ENCODE results near the gene PDPK1.

GRCh38 chr16:2529061-2529931 is 8.5 kb upstream of the PDPK1 start:
- TF ChIP-seq CTCF (conservative IDR thresholded peaks at IDR 0.05; ENCODE audit: low read length) (no peak), EZH2phosphoT487 (IDR thresholded peaks at IDR 0.05; ENCODE audit: borderline replicate concordance) (no peak)

Measured in Loucy (cell line).